Measurements from ENCODE around the gene PTPRN2.

- no peak for TF ChIP-seq JUN (IDR thresholded peaks at IDR 0.05; ENCODE audit: borderline replicate concordance, insufficient read depth, insufficient read length, low read depth)
- no peak for TF ChIP-seq CTCF (IDR thresholded peaks at IDR 0.05; ENCODE audit: extremely low read depth in 1 of 2, insufficient read depth in 1 of 2, low read depth in 1 of 2, low read length in 2 of 2)
Observed at GRCh38 chr7:158021836-158022235, 565.8 kb downstream of the PTPRN2 start.

All from endothelial cell of umbilical vein (primary cell).